LNCAP (cell line): ENCODE data around the gene ZDHHC22.

Experiments used
- TF ChIP-seq, protein P1 (sequence below): fragments of 450-650 bp; IDR thresholded peaks from 2 replicates; pipeline ENCODE4 v1.5.1; 2017; ENCODE audit warnings: mild to moderate bottlenecking

Gene ZDHHC22

GRCh38 chr14:77170045-77170444 lies 28.5 kb upstream of the ZDHHC22 start:
- TF ChIP-seq, protein P1, sequence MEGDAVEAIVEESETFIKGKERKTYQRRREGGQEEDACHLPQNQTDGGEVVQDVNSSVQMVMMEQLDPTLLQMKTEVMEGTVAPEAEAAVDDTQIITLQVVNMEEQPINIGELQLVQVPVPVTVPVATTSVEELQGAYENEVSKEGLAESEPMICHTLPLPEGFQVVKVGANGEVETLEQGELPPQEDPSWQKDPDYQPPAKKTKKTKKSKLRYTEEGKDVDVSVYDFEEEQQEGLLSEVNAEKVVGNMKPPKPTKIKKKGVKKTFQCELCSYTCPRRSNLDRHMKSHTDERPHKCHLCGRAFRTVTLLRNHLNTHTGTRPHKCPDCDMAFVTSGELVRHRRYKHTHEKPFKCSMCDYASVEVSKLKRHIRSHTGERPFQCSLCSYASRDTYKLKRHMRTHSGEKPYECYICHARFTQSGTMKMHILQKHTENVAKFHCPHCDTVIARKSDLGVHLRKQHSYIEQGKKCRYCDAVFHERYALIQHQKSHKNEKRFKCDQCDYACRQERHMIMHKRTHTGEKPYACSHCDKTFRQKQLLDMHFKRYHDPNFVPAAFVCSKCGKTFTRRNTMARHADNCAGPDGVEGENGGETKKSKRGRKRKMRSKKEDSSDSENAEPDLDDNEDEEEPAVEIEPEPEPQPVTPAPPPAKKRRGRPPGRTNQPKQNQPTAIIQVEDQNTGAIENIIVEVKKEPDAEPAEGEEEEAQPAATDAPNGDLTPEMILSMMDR, result no peak

GRCh38 chr14:77161011-77161410 lies 19.4 kb upstream of the ZDHHC22 start:
- TF ChIP-seq, protein P1, result no peak

DNA sequence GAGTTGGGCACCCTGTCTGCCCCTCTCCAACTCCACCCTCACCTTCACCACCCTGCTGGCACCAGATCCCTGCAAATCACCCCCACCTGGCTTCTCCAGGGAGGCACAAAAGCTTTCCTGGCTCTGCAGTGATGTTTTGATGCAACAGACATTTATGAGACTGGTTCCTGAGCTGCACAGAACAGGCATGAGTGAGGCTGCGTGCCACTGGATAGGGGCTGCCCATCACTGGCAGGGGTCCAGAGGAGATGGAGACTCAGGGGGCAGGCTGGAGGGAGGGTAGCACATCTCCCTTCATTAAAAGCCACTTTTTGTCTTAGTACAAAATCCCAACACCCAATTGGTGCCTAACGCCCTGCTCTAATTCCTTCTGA lies 17.3 kb upstream of the ZDHHC22 start:
- TF ChIP-seq, protein P1, result no peak

DNA sequence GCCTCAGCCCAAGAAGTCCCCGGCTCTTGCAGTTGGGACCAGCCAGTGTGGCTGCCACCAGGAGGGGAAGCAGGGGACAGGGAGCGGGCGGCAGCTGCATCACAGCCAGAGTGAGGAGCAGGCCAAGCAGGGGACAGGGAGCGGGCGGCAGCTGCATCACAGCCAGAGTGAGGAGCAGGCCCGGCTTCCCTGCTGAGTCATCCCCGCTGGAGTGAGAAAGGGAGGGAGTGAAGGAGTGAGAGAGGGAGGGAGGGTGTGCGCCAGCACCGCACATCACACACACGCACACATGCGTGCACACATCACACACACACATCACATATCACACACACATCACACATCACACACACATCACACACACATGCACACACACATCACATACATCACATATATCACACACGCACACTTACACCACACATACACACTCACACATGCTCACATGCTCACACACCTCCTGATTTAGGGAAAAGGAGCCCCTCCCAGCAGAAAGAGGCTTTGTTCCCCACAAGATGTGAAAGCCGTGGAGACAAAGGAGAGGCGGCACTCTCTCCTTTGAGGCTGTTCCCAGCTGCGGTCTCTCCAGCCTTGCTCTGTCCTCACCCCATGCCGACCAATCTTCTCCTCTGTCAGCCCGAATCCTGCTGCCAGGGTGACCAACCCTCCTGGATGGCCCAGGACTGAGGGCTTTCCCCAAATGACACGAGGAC lies 16.7 kb upstream of the ZDHHC22 start:
- TF ChIP-seq, protein P1, result no peak

- TF ChIP-seq, protein P1, result no peak
Measured at GRCh38 chr14:77157740-77158139, 16.1 kb upstream of the ZDHHC22 start.

DNA sequence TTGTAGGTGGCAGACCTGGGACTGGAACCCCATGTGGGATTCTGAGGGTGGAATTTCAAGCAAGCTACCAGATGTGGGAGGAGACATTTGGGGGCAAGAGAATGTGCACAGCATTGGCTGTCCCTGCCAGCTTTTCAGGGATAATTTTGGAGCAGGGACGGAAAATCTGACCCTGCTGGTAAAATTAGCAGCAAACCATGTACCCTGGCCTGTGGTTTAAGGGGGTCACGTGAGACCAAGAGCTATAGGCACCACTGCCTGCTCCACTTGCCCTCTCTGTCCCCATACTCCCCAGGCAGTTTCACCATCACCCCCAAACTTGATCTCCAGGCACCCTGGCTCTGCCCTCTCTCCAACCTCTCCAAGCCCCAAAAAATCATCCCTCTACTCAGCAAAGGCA lies 13.5 kb upstream of the ZDHHC22 start:
- TF ChIP-seq, protein P1, result no peak

- TF ChIP-seq, protein P1, result no peak
Measured at GRCh38 chr14:77154421-77154820, 12.8 kb upstream of the ZDHHC22 start.

DNA sequence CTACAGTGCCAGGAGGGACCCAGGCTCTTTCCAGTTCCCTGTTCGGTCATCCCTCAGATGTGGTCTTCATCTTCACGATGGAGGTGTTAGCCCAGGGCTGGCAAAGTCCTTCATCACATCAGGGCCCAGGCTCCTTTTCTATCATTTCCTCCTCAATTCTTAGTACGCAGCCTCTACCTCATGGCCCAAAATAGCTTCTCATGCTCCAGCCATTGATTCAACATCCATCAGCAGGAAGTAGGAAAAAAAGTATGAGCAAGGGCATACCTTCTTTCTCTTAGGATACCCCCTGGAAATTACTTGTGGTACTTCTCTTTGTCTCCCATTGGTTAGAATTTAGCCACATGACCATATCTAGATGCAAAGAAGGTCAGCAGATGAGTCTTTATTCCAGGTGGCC lies 12.2 kb upstream of the ZDHHC22 start:
- TF ChIP-seq, protein P1, result no peak
